GM06990 (cell line): ENCODE results near the gene PNMA6E.
"Not testable (repeated sequence)": the region's sequence is repeated elsewhere in the genome, so short reads cannot be mapped to it uniquely, and the experiment has no call there.

ENCODE experiments used
- DNase-seq: peaks from one replicate; pipeline ENCODE4 v3.0.0-alpha.2; 2011; ENCODE audit not compliant: insufficient read length; ENCODE audit errors: extremely low read depth
- H3K27me3 ChIP-seq: replicated peaks from 2 replicates; pipeline ENCODE4 v1.6.0; 2011; ENCODE audit warnings: low read length; ENCODE audit not compliant: control insufficient read depth, insufficient read depth
- H3K36me3 ChIP-seq: 2 replicates; pipeline ENCODE4 v1.5.1; 2011; ENCODE audit warnings: low read length; ENCODE audit not compliant: control insufficient read depth, insufficient read depth
- H3K4me3 ChIP-seq: replicated peaks from 2 replicates; pipeline ENCODE4 v1.5.1; 2011; ENCODE audit warnings: low read depth, mild to moderate bottlenecking, control low read depth, low read length
- TF ChIP-seq, protein P1 (sequence below): IDR thresholded peaks from 2 replicates; pipeline ENCODE4 v1.5.1; 2011; ENCODE audit warnings: low read length, control low read depth, mild to moderate bottlenecking, inconsistent platforms; ENCODE audit not compliant: insufficient read depth, poor library complexity, severe bottlenecking

PNMA6E gene

DNA sequence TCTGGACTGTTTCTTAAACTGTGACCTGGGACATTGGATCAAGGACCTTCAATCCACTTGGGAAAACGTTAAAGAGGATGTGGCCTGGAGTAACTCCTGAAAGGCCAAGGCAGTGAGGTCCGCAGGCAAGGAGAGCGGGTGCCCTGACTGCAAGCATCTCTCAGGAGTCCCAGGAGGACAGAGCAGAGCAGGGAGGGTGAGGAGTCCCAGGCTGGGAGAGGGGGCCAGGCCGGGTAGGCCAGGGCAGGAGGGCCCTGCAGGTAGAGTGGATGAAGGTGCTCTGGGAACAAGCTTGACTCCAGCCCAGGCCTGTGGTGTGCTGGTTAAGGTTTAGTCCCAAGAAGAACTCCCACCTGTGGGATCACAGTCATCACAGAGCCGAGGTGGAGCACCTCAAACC, 13.8 kb downstream of the PNMA6E start:
- no peak overlapping the region for H3K4me3 ChIP-seq
- no peaks in the 10 kb centered on the region for H3K36me3 ChIP-seq
- DNase-seq = no peak
- H3K27me3 ChIP-seq = no peaks in the 10 kb centered on the region; the same call in 1 of the 2 replicates
- TF ChIP-seq, protein P1, sequence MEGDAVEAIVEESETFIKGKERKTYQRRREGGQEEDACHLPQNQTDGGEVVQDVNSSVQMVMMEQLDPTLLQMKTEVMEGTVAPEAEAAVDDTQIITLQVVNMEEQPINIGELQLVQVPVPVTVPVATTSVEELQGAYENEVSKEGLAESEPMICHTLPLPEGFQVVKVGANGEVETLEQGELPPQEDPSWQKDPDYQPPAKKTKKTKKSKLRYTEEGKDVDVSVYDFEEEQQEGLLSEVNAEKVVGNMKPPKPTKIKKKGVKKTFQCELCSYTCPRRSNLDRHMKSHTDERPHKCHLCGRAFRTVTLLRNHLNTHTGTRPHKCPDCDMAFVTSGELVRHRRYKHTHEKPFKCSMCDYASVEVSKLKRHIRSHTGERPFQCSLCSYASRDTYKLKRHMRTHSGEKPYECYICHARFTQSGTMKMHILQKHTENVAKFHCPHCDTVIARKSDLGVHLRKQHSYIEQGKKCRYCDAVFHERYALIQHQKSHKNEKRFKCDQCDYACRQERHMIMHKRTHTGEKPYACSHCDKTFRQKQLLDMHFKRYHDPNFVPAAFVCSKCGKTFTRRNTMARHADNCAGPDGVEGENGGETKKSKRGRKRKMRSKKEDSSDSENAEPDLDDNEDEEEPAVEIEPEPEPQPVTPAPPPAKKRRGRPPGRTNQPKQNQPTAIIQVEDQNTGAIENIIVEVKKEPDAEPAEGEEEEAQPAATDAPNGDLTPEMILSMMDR = no peak

DNA sequence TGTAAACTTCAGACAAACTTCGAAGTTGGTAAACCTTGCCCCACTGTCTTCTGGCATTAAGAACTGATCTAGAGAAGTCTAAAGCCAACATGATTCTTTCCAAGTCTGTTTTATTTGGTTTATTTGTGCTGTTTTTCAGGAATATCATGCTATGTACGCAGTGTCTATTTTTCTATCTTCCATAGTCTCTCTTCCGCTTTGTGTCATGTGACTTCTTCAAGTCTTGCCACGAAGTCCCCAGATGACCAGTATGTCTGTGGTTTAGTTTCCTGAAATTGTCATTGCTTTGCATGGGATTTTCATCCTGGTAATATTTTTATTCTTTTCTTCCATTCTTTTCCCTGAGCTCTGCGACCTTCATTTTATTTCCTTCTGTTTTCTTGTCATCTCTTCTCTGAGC, 15.1 kb downstream of the PNMA6E start:
- TF ChIP-seq, protein P1 = no peak
- no peaks in the 10 kb centered on the region; the same call in 1 of the 2 replicates for H3K27me3 ChIP-seq
- no peak for DNase-seq
- H3K36me3 ChIP-seq = no peaks in the 10 kb centered on the region
- no peak overlapping the region for H3K4me3 ChIP-seq

DNA sequence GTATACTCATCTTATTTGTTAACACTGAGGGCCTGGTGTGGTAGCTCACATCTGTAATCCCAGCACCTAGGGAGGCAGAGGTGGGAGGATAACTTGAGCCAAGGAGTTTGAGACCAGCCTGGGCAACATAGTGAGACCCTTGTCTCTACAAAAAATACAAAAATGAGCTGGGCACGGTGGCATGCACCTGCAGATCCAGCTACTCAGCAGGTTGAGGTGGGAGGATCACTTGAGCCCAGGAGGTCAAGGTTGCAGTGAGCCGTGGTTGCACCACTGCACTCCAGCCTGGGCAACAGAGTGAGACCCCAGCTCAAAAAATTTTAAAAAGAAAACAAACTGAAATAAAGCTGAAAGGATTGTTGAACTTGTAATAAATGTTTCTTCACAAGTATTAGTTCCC, 16.2 kb downstream of the PNMA6E start:
- H3K27me3 ChIP-seq, H3K4me3 ChIP-seq, H3K36me3 ChIP-seq, DNase-seq: not testable (repeated sequence)

DNA sequence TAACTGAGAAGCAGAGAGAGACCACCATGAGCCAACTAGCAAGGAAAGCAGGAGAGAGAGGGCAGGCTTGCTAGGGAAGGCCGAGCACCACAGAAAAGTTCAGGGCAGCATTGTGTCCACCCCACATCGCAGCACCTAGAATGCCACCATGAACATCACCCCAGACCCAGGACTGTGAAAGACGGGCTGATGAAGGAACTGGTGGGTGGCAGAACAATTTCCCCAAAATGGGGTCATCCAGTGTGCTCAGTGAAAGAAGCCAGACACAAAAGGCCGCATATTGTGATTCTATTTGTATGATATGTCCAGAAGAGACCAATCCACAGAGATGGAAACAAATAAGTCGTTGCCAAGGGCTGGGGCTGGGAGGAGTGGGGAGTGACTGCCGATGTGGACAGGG, 16.8 kb downstream of the PNMA6E start:
- no peak for DNase-seq
- Histone ChIP-seq H3K27me3 (no peaks in the 10 kb centered on the region; the same call in 1 of the 2 replicates), H3K36me3 (no peaks in the 10 kb centered on the region)

DNA sequence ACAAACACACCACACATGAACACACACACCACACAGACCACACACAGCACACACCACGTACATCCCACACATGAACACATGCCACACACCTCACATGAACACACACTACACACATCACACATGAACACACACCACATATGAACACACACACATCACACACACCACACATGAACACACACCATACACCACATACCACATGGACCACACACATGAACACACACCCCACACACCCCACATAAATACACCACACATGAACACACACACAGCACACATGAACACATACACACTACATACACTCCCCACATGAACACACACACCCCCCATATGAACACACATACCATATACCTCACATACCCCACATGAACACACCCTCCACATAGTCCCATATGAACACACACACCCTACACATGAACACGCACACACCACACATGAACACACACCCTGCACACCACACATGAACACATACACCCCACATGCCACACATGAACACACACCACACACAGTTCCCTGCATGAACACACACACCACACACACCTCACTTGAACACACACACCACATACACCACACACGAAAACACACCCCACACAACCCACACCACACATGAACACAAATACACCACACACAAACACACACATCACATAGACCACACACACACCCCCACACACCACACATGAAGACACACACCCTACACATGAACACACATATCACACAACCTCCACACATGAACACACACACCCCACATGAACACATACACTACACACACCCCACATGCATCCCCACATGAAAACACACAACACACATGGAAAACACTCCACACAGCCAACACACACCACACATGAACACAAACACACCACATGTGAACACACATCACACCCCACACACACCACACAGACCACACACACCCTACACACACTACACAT, 18.3 kb downstream of the PNMA6E start:
- no peak for DNase-seq
- TF ChIP-seq, protein P1 = no peak
- Histone ChIP-seq H3K36me3 (no peaks in the 10 kb centered on the region), H3K4me3 (no peak overlapping the region), H3K27me3 (no peaks in the 10 kb centered on the region; the same call in 1 of the 2 replicates)

More for the DNA sequence above, 16.8 kb downstream of the PNMA6E start:
- no peak overlapping the region for H3K4me3 ChIP-seq
- TF ChIP-seq, protein P1 = no peak

DNA sequence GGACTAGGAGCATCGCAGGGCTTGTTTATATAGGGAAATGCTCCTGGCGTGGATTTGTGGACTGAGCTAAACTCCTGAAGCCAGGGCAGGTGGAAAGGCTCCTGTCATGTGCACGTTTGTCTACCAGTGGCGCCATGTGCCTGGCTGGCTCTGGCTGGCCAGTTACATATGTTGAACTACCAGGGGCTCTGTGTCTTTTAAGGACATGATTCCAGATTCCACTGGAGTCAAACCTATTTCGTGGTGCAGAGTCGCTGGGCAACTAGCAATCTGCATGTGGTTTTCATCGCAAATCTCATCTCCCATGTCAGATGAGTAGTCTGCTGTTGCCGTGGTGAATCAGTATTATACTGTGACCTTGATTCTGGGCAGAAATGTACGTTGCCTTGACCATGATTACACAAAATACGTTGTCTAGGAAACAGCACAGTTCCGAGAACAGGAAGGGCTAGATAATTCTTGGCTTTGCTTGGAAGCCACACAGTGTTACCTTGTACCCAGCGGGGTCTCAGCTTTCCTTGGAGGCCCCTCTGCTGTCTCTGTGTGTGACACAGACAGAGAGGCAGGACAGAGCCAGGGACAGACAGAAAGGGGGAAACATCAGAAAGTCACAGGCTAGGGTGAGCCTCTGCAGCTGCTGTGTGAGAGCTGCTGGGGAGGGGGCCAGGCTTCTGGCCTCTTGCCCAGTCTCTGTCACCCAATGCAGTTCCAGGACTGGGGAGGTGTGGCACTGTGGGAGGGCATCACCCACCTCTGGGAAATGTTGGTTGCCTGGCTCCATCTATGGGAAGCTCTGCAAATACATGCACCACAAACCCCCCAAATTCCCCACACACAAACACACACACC, 19.2 kb downstream of the PNMA6E start:
- no peak for DNase-seq
- TF ChIP-seq, protein P1 = no peak
- H3K27me3 ChIP-seq = no peaks in the 10 kb centered on the region
- no peak overlapping the region for H3K4me3 ChIP-seq
- H3K36me3 ChIP-seq = no peaks in the 10 kb centered on the region
